Liver (tissue), 9 donors: ENCODE data around the gene BAZ2B. TPM values are rescaled to one million over a fixed set of nuclear protein-coding genes. Genes with fewer than 3 reads are reported as not detected.

ENCODE experiments used
- DNase-seq: peaks from one replicate; pipeline ENCODE4 v3.0.0-alpha.2; 2017; ENCODE audit warnings: low spot score
- H3K27ac ChIP-seq, 2 donors: one replicate each; pipeline ENCODE4 v1.7.0; 2013; ENCODE audit warnings: inconsistent platforms in 2 of 2, low read length in 2 of 2, control low read depth in 1 of 2, low read depth in 1 of 2, mild to moderate bottlenecking in 1 of 2
- H3K27me3 ChIP-seq, 4 donors: one replicate each; pipeline versions ENCODE4 v1.6.1 to v1.7.0; 2013; ENCODE audit warnings: low read length in 3 of 4, inconsistent platforms in 1 of 4, mild to moderate bottlenecking in 1 of 4, moderate library complexity in 1 of 4; ENCODE audit not compliant: control insufficient read depth in 4 of 4, insufficient read depth in 4 of 4
- H3K36me3 ChIP-seq, 4 donors: one replicate each; pipeline versions ENCODE4 v1.6.1 to v1.7.0; 2013; ENCODE audit warnings: low read length in 3 of 4, mild to moderate bottlenecking in 3 of 4, low read depth in 1 of 4, moderate library complexity in 1 of 4; ENCODE audit not compliant: control insufficient read depth in 4 of 4, insufficient read depth in 3 of 4
- H3K4me1 ChIP-seq, 4 donors: one replicate each; pipeline versions ENCODE4 v1.6.1 to v1.7.0; 2013; ENCODE audit warnings: low read length in 3 of 4, mild to moderate bottlenecking in 3 of 4, moderate library complexity in 1 of 4; ENCODE audit not compliant: control insufficient read depth in 4 of 4, insufficient read depth in 4 of 4
- H3K4me3 ChIP-seq, 3 donors: one replicate each; pipeline versions ENCODE4 v1.6.1 to v1.7.0; 2013; ENCODE audit warnings: low read length in 3 of 3, control low read depth in 1 of 3, low read depth in 1 of 3, mild to moderate bottlenecking in 1 of 3
- H3K9ac ChIP-seq, 2 donors: one replicate each; pipeline ENCODE4 v1.7.0; 2013; ENCODE audit warnings: low read length in 2 of 2, mild to moderate bottlenecking in 2 of 2, moderate library complexity in 2 of 2, control low read depth in 1 of 2, low read depth in 1 of 2
- H3K9me3 ChIP-seq, 4 donors: one replicate each; pipeline versions ENCODE4 v1.6.1 to v1.7.0; 2013; ENCODE audit warnings: low read length in 3 of 4; ENCODE audit not compliant: control insufficient read depth in 4 of 4
- ATF3 ChIP-seq: IDR thresholded peaks from 2 replicates; pipeline ENCODE4 v1.6.1; 2016; ENCODE audit warnings: antibody characterized with exemption
- EGR1 ChIP-seq, 2 donors: IDR thresholded peaks; 2 replicates each; pipeline ENCODE4 v1.6.1; 2016 to 2018; ENCODE audit warnings: antibody characterized with exemption in 2 of 2, low read depth in 2 of 2
- FOXA1 ChIP-seq: IDR thresholded peaks from 2 replicates; pipeline ENCODE4 v1.6.1; 2016; ENCODE audit warnings: antibody characterized with exemption
- FOXA2 ChIP-seq: IDR thresholded peaks from 2 replicates; pipeline ENCODE4 v1.6.1; 2016; ENCODE audit warnings: antibody characterized with exemption
- GABPA ChIP-seq, 2 donors: IDR thresholded peaks in 1 of 2; conservative IDR thresholded peaks in 1 of 2; 2 replicates each; pipeline ENCODE4 v1.6.1; 2016; ENCODE audit warnings: antibody characterized with exemption in 2 of 2, mild to moderate bottlenecking in 1 of 2, moderate library complexity in 1 of 2
- HNF4A ChIP-seq, 2 donors: conservative IDR thresholded peaks; 2 replicates each; pipeline ENCODE4 v1.6.1; 2016; ENCODE audit warnings: antibody characterized with exemption in 2 of 2, mild to moderate bottlenecking in 2 of 2
- HNF4G ChIP-seq: IDR thresholded peaks from 2 replicates; pipeline ENCODE4 v1.6.1; 2016; ENCODE audit warnings: antibody characterized with exemption
- JUND ChIP-seq, 2 donors: IDR thresholded peaks; 2 replicates each; pipeline ENCODE4 v1.6.1; 2016; ENCODE audit warnings: antibody characterized with exemption in 2 of 2
- NR2F2 ChIP-seq: IDR thresholded peaks from 2 replicates; pipeline ENCODE4 v1.6.1; 2016; ENCODE audit warnings: antibody characterized with exemption
- RAD21 ChIP-seq, 2 donors: IDR thresholded peaks; 2 replicates each; pipeline ENCODE4 v1.6.1; 2016; ENCODE audit warnings: antibody characterized with exemption in 2 of 2, mild to moderate bottlenecking in 2 of 2
- REST ChIP-seq: IDR thresholded peaks from 2 replicates; pipeline ENCODE4 v1.6.1; 2016; ENCODE audit warnings: antibody characterized with exemption, mild to moderate bottlenecking
- RXRA ChIP-seq, 2 donors: IDR thresholded peaks; 2 replicates each; pipeline ENCODE4 v1.6.1; 2017 to 2018; ENCODE audit warnings: antibody characterized with exemption in 2 of 2, mild to moderate bottlenecking in 1 of 2
- SP1 ChIP-seq: IDR thresholded peaks from 2 replicates; pipeline ENCODE4 v1.6.1; 2018; ENCODE audit warnings: antibody characterized with exemption, mild to moderate bottlenecking
- TAF1 ChIP-seq: conservative IDR thresholded peaks from 2 replicates; pipeline ENCODE4 v1.6.1; 2016; ENCODE audit warnings: antibody characterized with exemption, mild to moderate bottlenecking
- YY1 ChIP-seq: IDR thresholded peaks from 2 replicates; pipeline ENCODE4 v1.6.1; 2016; ENCODE audit warnings: antibody characterized with exemption, mild to moderate bottlenecking
- WGBS: extraction: QIAGEN DNeasy Blood & Tissue Kit; methylation state at CpG from one replicate; pipeline ENCODE4 v1.1.7; 2013; 5-methylcytosine and 5-hydroxymethylcytosine counted together
- polyA plus RNA-seq, 2 donors: library from polyadenylated mRNA; stranded (reverse) in 1 of 2; unstranded in 1 of 2; fragments of 200-250 nt in 1 of 2; fragments of >200 nt in 1 of 2; fragmentation: Nextera tagmentation in 1 of 2; extraction: Ambion mirVana in 1 of 2; gene quantifications; one replicate each; pipeline versions ENCODE4 v1.2.1 to v1.2.3, GENCODE V29; 2013 to 2015
- total RNA-seq, 2 donors: library from RNA; depleted of rRNA; stranded (reverse); fragments of >200 nt; gene quantifications; one replicate each; pipeline ENCODE4 v1.2.3, GENCODE V29; 2014
- TF ChIP-seq, protein P1 (sequence below): IDR thresholded peaks from 2 replicates; pipeline ENCODE4 v1.6.1; 2016; ENCODE audit warnings: antibody characterized with exemption
- TF ChIP-seq, protein P2 (sequence below): IDR thresholded peaks from 2 replicates; pipeline ENCODE4 v1.6.1; 2016; ENCODE audit warnings: antibody characterized with exemption
- TF ChIP-seq, protein P3 (sequence below): fragments of 150-350 bp; IDR thresholded peaks from 2 replicates; pipeline ENCODE4 v1.5.1; 2017; ENCODE audit warnings: improper control_type of control experiment, low read depth, low read length; ENCODE audit not compliant: missing input control
- donor health status: healthy.
- donor health status: healthy.
- donor health status: healthy.
- donor health status: healthy.
- donor health status: healthy.

Gene BAZ2B
- total and polyA plus RNA-seq, 4 donors: 6.7 to 61.0 (median 24.9) TPM

DNA sequence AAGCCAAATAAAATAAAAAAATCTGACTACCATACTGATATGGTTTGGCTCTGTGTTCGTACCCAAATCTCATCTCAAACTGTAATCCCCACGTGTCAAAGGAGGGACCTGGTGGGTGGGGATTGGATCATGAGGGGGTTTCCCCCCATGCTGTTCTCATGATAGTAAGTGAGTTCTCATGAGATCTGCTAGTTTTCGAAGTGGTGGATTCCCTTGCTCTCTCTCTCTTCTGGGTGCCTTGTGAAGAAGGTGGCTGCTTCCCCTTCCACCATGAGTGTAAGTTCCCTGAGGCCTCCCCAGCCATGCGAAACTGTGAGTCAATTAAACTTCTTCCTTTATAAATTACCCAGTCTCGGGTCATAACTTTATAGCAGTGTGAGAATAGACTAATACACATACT lies 206.1 kb downstream of the BAZ2B start:
- Histone ChIP-seq H3K27me3 (no peaks in the 10 kb centered on the region), H3K4me1 (no peaks in the 10 kb centered on the region), H3K36me3 (peaks cover 1 to 18% (median 13%) of the 10 kb centered on the region in 4 donors), H3K9ac (no peak overlapping the region), H3K9me3 (no peaks in the 10 kb centered on the region), H3K27ac (no peak overlapping the region), H3K4me3 (no peak overlapping the region)
- DNase-seq: no peak
- 90% methylated on average over 5 of the region's 5 CpGs for WGBS
- TF ChIP-seq FOXA2 (no peak), TAF1 (no peak), NR2F2 (no peak), SP1 (no peak), YY1 (no peak), RAD21 (IDR thresholded peaks at IDR 0.05) (no peak), RXRA (IDR thresholded peaks at IDR 0.05) (no peak), ATF3 (no peak), FOXA1 (no peak), HNF4A (conservative IDR thresholded peaks at IDR 0.05) (no peak), GABPA (IDR thresholded peaks at IDR 0.05 in 1 of 2, conservative IDR thresholded peaks at IDR 0.05 in 1 of 2) (no peak), EGR1 (IDR thresholded peaks at IDR 0.05; ENCODE audit: low read depth in 2 of 2) (no peak), HNF4G (no peak), JUND (IDR thresholded peaks at IDR 0.05) (no peak), REST (no peak)
- TF ChIP-seq, protein P1, sequence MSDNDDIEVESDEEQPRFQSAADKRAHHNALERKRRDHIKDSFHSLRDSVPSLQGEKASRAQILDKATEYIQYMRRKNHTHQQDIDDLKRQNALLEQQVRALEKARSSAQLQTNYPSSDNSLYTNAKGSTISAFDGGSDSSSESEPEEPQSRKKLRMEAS: no peak
- TF ChIP-seq, protein P2, sequence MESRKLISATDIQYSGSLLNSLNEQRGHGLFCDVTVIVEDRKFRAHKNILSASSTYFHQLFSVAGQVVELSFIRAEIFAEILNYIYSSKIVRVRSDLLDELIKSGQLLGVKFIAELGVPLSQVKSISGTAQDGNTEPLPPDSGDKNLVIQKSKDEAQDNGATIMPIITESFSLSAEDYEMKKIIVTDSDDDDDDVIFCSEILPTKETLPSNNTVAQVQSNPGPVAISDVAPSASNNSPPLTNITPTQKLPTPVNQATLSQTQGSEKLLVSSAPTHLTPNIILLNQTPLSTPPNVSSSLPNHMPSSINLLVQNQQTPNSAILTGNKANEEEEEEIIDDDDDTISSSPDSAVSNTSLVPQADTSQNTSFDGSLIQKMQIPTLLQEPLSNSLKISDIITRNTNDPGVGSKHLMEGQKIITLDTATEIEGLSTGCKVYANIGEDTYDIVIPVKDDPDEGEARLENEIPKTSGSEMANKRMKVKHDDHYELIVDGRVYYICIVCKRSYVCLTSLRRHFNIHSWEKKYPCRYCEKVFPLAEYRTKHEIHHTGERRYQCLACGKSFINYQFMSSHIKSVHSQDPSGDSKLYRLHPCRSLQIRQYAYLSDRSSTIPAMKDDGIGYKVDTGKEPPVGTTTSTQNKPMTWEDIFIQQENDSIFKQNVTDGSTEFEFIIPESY: no peak
- TF ChIP-seq, protein P3, sequence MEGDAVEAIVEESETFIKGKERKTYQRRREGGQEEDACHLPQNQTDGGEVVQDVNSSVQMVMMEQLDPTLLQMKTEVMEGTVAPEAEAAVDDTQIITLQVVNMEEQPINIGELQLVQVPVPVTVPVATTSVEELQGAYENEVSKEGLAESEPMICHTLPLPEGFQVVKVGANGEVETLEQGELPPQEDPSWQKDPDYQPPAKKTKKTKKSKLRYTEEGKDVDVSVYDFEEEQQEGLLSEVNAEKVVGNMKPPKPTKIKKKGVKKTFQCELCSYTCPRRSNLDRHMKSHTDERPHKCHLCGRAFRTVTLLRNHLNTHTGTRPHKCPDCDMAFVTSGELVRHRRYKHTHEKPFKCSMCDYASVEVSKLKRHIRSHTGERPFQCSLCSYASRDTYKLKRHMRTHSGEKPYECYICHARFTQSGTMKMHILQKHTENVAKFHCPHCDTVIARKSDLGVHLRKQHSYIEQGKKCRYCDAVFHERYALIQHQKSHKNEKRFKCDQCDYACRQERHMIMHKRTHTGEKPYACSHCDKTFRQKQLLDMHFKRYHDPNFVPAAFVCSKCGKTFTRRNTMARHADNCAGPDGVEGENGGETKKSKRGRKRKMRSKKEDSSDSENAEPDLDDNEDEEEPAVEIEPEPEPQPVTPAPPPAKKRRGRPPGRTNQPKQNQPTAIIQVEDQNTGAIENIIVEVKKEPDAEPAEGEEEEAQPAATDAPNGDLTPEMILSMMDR: no peak
